ENCODE data around the gene KCNMA1.
A peak's percentile ranks its signal among the peaks of the same experiment; 100 is the strongest.

The KCNMA1 gene

DNA sequence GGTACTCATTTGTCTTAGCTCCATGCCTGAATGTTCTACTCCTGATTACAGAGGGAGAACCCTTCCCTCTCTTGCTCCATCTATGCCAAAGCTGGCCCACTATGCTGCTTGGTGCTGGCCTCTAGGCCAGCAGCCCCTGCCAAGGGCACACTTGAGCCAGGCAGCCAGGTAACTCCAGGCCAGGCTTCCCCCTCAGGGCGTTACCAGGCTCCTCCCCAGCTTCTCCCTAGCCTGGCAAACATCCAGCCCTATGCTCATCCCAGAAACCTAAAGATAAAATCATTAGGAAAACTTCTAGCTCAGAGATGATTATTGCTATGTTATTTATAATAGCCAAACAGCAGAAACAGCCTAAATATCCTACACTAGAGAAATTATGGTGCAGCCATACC, 103.7 kb downstream of the KCNMA1 start:
- Histone ChIP-seq H3K4me3 (no peak overlapping the region), H3K27ac (peak overlapping the region in 2 of 11 experiments; percentile 20 to 21; a peak in 2 of 22 replicates), H3K27me3 (no peaks in the 10 kb centered on the region), H3K4me1 (peaks cover 47 to 90% (median 50%) of the 10 kb centered on the region in 10 experiments), H3K9me3 (replicated peaks in 1 of 11) (peaks cover 0 to 7% (median 0%) of the 10 kb centered on the region in 11 experiments; a peak in 3 of 22 replicates), H4K20me1 (no peaks in the 10 kb centered on the region), H3K4me2 (peak overlapping the region in 2 of 11 experiments; percentile 90 to 91; a peak in 4 of 22 replicates), H3K36me3 (no peaks in the 10 kb centered on the region), H3K9ac (no peak overlapping the region)
- no peak for TF ChIP-seq Cebpa-rat (IDR thresholded peaks at IDR 0.05)

GRCh38 chr10:77533146-77533886, 104.3 kb downstream of the KCNMA1 start:
- no peaks in the 10 kb centered on the region for H3K36me3 ChIP-seq
- peaks cover 0 to 2% (median 0%) of the 10 kb centered on the region in 11 experiments; a peak in 1 of 22 replicates for H3K9me3 ChIP-seq (replicated peaks in 1 of 11)
- H3K4me1 ChIP-seq: peaks cover 53 to 96% (median 56%) of the 10 kb centered on the region in 10 experiments
- H3K4me2 ChIP-seq: peak overlapping the region in 3 of 11 experiments; percentile 89 to 91 (median 90); a peak in 5 of 22 replicates
- no peak for TF ChIP-seq Cebpa-rat (IDR thresholded peaks at IDR 0.05)
- H4K20me1 ChIP-seq: no peaks in the 10 kb centered on the region
- no peaks in the 10 kb centered on the region for H3K27me3 ChIP-seq
- no peak overlapping the region for H3K4me3 ChIP-seq
- peak overlapping the region in 3 of 11 experiments; percentile 10 to 82 (median 20); a peak in 2 of 22 replicates for H3K27ac ChIP-seq
- no peak overlapping the region for H3K9ac ChIP-seq

GRCh38 chr10:77532068-77532467, 105.5 kb downstream of the KCNMA1 start:
- H3K9ac ChIP-seq: peak overlapping the region in 2 of 11 experiments; percentile 57 to 61; a peak in 3 of 22 replicates
- H3K4me2 ChIP-seq: peak overlapping the region; percentile 65 to 91 (median 78)
- H3K36me3 ChIP-seq: no peaks in the 10 kb centered on the region
- H3K9me3 ChIP-seq (replicated peaks in 1 of 11): no peaks in the 10 kb centered on the region
- peak overlapping the region; percentile 57 to 82 (median 75); a peak in 20 of 22 replicates for H3K27ac ChIP-seq
- no peaks in the 10 kb centered on the region for H4K20me1 ChIP-seq
- H3K4me3 ChIP-seq: 0 out of 20 replicates have a peak overlapping the region, but pooled peaks of 1 of the 10 experiments have one; percentile 32
- no peaks in the 10 kb centered on the region for H3K27me3 ChIP-seq
- peaks cover 58 to 100% (median 61%) of the 10 kb centered on the region in 10 experiments for H3K4me1 ChIP-seq
- no peak for TF ChIP-seq Cebpa-rat (IDR thresholded peaks at IDR 0.05)

GRCh38 chr10:77531441-77532001, 106.1 kb downstream of the KCNMA1 start:
- peaks cover 58 to 100% (median 61%) of the 10 kb centered on the region in 10 experiments for H3K4me1 ChIP-seq
- no peaks in the 10 kb centered on the region for H3K9me3 ChIP-seq (replicated peaks in 1 of 11)
- peak overlapping the region; percentile 65 to 91 (median 78) for H3K4me2 ChIP-seq
- peak overlapping the region in 7 of 10 experiments; percentile 6 to 39 (median 18); a peak in 7 of 20 replicates for H3K4me3 ChIP-seq
- H4K20me1 ChIP-seq: no peaks in the 10 kb centered on the region
- no peak for TF ChIP-seq Cebpa-rat (IDR thresholded peaks at IDR 0.05)
- peak overlapping the region; percentile 13 to 74 (median 57); a peak in 20 of 22 replicates for H3K9ac ChIP-seq
- no peaks in the 10 kb centered on the region for H3K27me3 ChIP-seq
- H3K27ac ChIP-seq: peak overlapping the region; percentile 57 to 82 (median 75)
- no peaks in the 10 kb centered on the region for H3K36me3 ChIP-seq

DNA sequence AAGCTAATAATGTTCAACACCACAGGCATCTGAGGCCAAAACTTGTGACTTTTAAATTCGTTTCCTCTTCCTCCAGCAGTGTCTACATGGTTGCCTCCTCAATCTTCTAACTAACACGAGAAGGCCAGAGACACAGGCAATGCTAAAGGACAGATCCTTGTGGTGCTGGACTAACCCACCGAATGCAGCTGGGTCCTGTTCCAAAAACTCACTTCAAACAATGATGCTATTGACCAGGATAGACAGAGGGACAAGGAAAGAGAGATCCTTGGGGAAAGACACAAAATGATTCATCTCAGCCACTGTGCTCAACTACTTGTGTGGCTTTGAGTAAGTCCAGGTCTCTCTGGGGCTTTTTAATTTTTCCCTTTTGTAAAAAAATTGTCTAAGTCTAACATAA, 107.6 kb downstream of the KCNMA1 start:
- H3K27ac ChIP-seq: peak overlapping the region in 3 of 11 experiments; percentile 5 to 82 (median 67); a peak in 3 of 22 replicates
- H3K4me3 ChIP-seq: no peak overlapping the region
- H3K9ac ChIP-seq: peak overlapping the region in 1 of 11 experiments; percentile 74; a peak in 1 of 22 replicates
- no peaks in the 10 kb centered on the region for H4K20me1 ChIP-seq
- no peaks in the 10 kb centered on the region for H3K9me3 ChIP-seq (replicated peaks in 1 of 11)
- TF ChIP-seq Cebpa-rat (IDR thresholded peaks at IDR 0.05): no peak
- H3K36me3 ChIP-seq: no peaks in the 10 kb centered on the region
- H3K27me3 ChIP-seq: no peaks in the 10 kb centered on the region
- peak overlapping the region; percentile 65 to 91 (median 78) for H3K4me2 ChIP-seq
- H3K4me1 ChIP-seq: peaks cover 70 to 99% (median 74%) of the 10 kb centered on the region in 10 experiments

GRCh38 chr10:77529050-77529576, 108.5 kb downstream of the KCNMA1 start:
- peak overlapping the region in 1 of 11 experiments; percentile 74; a peak in 1 of 22 replicates for H3K9ac ChIP-seq
- H3K4me3 ChIP-seq: no peak overlapping the region
- H3K27ac ChIP-seq: peak overlapping the region in 2 of 11 experiments; percentile 67 to 82; a peak in 3 of 22 replicates
- H3K4me1 ChIP-seq: peaks cover 79 to 99% (median 83%) of the 10 kb centered on the region in 10 experiments
- TF ChIP-seq Cebpa-rat (IDR thresholded peaks at IDR 0.05): no peak
- H3K36me3 ChIP-seq: no peaks in the 10 kb centered on the region
- no peaks in the 10 kb centered on the region for H3K27me3 ChIP-seq
- no peaks in the 10 kb centered on the region for H4K20me1 ChIP-seq
- no peaks in the 10 kb centered on the region for H3K9me3 ChIP-seq (replicated peaks in 1 of 11)
- peak overlapping the region; percentile 65 to 91 (median 77) for H3K4me2 ChIP-seq

- Histone ChIP-seq H3K4me3 (no peak overlapping the region), H3K9ac (no peak overlapping the region), H3K27ac (peak overlapping the region in 2 of 11 experiments; percentile 10 to 32; a peak in 3 of 22 replicates), H3K27me3 (no peaks in the 10 kb centered on the region), H4K20me1 (no peaks in the 10 kb centered on the region), H3K4me1 (peaks cover 83 to 97% (median 95%) of the 10 kb centered on the region in 10 experiments), H3K36me3 (no peaks in the 10 kb centered on the region), H3K4me2 (peak overlapping the region; percentile 33 to 90 (median 67); a peak in 20 of 22 replicates), H3K9me3 (replicated peaks in 1 of 11) (no peaks in the 10 kb centered on the region)
- no peak for TF ChIP-seq Cebpa-rat (IDR thresholded peaks at IDR 0.05)
These were observed 109.8 kb downstream of the KCNMA1 start for GRCh38 chr10:77527839-77528238.

DNA sequence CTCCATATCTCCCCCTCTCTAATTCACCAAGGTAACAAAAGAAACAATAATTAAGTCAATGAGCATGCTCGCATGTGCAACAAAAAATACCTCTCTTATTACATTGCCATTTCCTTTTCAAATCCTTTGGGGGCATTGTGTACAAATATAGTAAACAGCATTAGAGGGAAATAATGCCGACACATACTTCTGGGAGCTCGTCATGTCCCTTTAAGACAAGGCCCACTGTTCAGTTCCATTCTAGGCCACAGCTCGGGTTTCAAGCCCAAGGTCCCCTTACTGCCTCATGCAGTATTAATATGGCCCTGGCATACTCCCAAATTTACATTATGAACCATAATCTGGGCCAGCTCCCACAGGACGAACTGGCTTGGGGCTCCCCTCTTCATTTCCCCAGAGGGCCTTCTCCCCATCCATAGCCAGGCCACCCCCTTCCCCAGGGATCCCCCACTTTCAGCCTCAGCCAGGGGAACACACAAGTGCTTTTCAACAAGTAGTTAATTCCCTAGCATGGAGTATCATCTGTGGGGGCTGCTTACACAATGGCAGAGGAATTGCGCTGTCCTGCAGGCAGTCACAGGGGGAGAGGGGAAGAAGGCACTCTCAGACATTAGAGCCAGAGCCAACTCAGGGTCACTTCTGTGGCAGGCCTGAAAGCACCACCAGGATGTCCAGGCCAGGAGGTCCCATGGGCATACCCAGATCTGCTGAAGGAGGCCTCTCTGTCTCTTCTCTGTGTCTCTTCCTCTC, 110.6 kb downstream of the KCNMA1 start:
- no peaks in the 10 kb centered on the region for H3K36me3 ChIP-seq
- peaks cover 79 to 100% (median 99%) of the 10 kb centered on the region in 10 experiments for H3K4me1 ChIP-seq
- TF ChIP-seq Cebpa-rat (IDR thresholded peaks at IDR 0.05): no peak
- H3K27me3 ChIP-seq: no peaks in the 10 kb centered on the region
- H3K27ac ChIP-seq: peak overlapping the region in 3 of 11 experiments; percentile 6 to 32 (median 10); a peak in 3 of 22 replicates
- H4K20me1 ChIP-seq: no peaks in the 10 kb centered on the region
- no peak overlapping the region for H3K4me3 ChIP-seq
- no peaks in the 10 kb centered on the region for H3K9me3 ChIP-seq (replicated peaks in 1 of 11)
- H3K4me2 ChIP-seq: peak overlapping the region; percentile 33 to 90 (median 67)
- H3K9ac ChIP-seq: no peak overlapping the region

All from BLaER1 treated with 17β-estradiol and CSF1 and Interleukin-3, amounts not matched to agents 10 nM and 100 nM (cell line).